Smooth muscle cell (in vitro differentiated cells): ENCODE measurements around the gene METTL21A. TPM values are rescaled to one million over a fixed set of nuclear protein-coding genes. Genes with fewer than 3 reads are reported as not detected.
"Not testable (repeated sequence)": the region's sequence is repeated elsewhere in the genome, so short reads cannot be mapped to it uniquely, and the experiment has no call there.

ENCODE experiments used
- DNase-seq: peaks from one replicate; lab custom pipeline; 2025; ENCODE audit not compliant: unreplicated experiment; lab: John Stamatoyannopoulos, UW
- H2AFZ ChIP-seq: fragments of 200-600 bp; sonication (generic); 2 replicates; pipeline ENCODE4 v1.6.0; 2016; ENCODE audit warnings: antibody characterized with exemption, low read depth, mild to moderate bottlenecking
- H3F3A ChIP-seq: fragments of 200-600 bp; sonication (generic); 2 replicates; pipeline ENCODE4 v1.6.0; 2017; ENCODE audit warnings: antibody characterized with exemption, low read depth
- H3K27ac ChIP-seq: fragments of 200-600 bp; sonication (generic); 2 replicates; pipeline ENCODE4 v1.5.1; 2016; ENCODE audit warnings: low read depth, mild to moderate bottlenecking
- H3K27me3 ChIP-seq: fragments of 200-600 bp; sonication (generic); 2 replicates; pipeline ENCODE4 v1.6.1; 2016; ENCODE audit warnings: low read depth, mild to moderate bottlenecking
- H3K36me3 ChIP-seq: fragments of 200-600 bp; sonication (generic); 2 replicates; pipeline ENCODE4 v1.5.1; 2016; ENCODE audit warnings: low read depth
- H3K4me1 ChIP-seq: fragments of 200-600 bp; sonication (generic); 2 replicates; pipeline ENCODE4 v1.5.1; 2016; ENCODE audit warnings: low read depth
- H3K4me2 ChIP-seq: fragments of 200-600 bp; sonication (generic); 2 replicates; pipeline ENCODE4 v1.6.0; 2016; ENCODE audit warnings: mild to moderate bottlenecking
- H3K4me3 ChIP-seq: fragments of 200-600 bp; sonication (generic); 2 replicates; pipeline ENCODE4 v1.5.1; 2016; ENCODE audit warnings: mild to moderate bottlenecking
- H3K79me2 ChIP-seq: fragments of 200-600 bp; sonication (generic); 2 replicates; pipeline ENCODE4 v1.6.0; 2016; ENCODE audit warnings: low read depth, mild to moderate bottlenecking
- H3K9ac ChIP-seq: fragments of 200-600 bp; sonication (generic); 2 replicates; pipeline ENCODE4 v1.6.0; 2016; ENCODE audit warnings: low read depth
- H3K9me3 ChIP-seq: fragments of 200-600 bp; sonication (generic); replicated peaks from 2 replicates; pipeline ENCODE4 v1.5.1; 2016; ENCODE audit warnings: low read depth
- H4K20me1 ChIP-seq: fragments of 200-600 bp; sonication (generic); 2 replicates; pipeline ENCODE4 v1.6.0; 2016; ENCODE audit warnings: low read depth
- CTCF ChIP-seq: fragments of 200-600 bp; sonication (generic); IDR thresholded peaks from 2 replicates; pipeline ENCODE4 v1.5.1; 2017; ENCODE audit warnings: borderline replicate concordance, mild to moderate bottlenecking, antibody characterized with exemption; ENCODE audit not compliant: insufficient read depth, poor library complexity, severe bottlenecking
- WGBS: methylation state at CpG from one replicate; pipeline ENCODE4 v1.1.7; 2016; ENCODE audit warnings: low lambda C conversion rate; 5-methylcytosine and 5-hydroxymethylcytosine counted together
- polyA plus RNA-seq: library from polyadenylated mRNA; unstranded; fragments of >200 nt; fragmentation: Nextera tagmentation; extraction: Ambion mirVana; gene quantifications from 2 replicates; pipeline ENCODE4 v1.2.1, GENCODE V29; 2016
- total RNA-seq: library from RNA; depleted of rRNA; stranded (reverse); fragments of >200 nt; gene quantifications from 2 replicates; pipeline ENCODE4 v1.2.3, GENCODE V29; 2014

Gene METTL21A
- total and polyA plus RNA-seq, 2 experiments from 2014 or later, result 13.0 to 19.6 TPM

- Histone ChIP-seq H3K79me2 (no peaks in the 10 kb centered on the region), H3K27ac (no peak overlapping the region), H3K4me1 (no peaks in the 10 kb centered on the region), H4K20me1 (no peaks in the 10 kb centered on the region), H3K9ac (no peak overlapping the region), H2AFZ (no peak overlapping the region), H3F3A (no peaks in the 10 kb centered on the region), H3K9me3 (no peaks in the 10 kb centered on the region), H3K36me3 (no peaks in the 10 kb centered on the region), H3K27me3 (no peaks in the 10 kb centered on the region), H3K4me3 (no peak overlapping the region), H3K4me2 (no peak overlapping the region)
- 86% methylated on average over 1 of the region's 1 CpG for WGBS
- no peak for DNase-seq
- TF ChIP-seq CTCF, result no peak
These were observed 15.5 kb upstream of the METTL21A start for GRCh38 chr2:207640661-207641060.

DNA sequence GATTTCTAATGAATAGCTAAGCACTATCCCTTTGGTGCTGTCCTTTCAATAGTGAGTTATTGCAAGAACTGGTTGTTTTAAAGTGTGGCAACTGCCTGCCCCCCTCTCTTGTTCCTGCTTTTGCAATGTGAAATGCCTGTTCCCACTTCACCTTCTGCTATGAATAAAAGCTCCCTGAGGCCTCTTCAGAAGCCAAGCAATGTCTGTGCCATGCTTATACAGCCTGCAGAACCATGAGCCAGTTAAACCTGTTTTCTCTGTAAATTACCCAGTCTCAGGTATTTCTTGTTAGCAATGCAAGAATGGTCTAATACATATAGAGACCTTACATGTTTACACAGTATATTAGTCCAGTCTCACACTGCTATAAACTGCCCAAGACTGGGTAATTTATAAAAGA, 15.0 kb upstream of the METTL21A start:
- H3K27me3 ChIP-seq, result no peaks in the 10 kb centered on the region
- no peaks in the 10 kb centered on the region for H3K79me2 ChIP-seq
- no peak for DNase-seq
- H3K4me3 ChIP-seq, result no peak overlapping the region
- H3K4me1 ChIP-seq, result no peaks in the 10 kb centered on the region
- no peak overlapping the region for H3K4me2 ChIP-seq
- H3F3A ChIP-seq, result no peaks in the 10 kb centered on the region
- H3K36me3 ChIP-seq, result no peaks in the 10 kb centered on the region
- H3K9ac ChIP-seq, result no peak overlapping the region
- H3K27ac ChIP-seq, result no peak overlapping the region
- no peak overlapping the region for H2AFZ ChIP-seq
- no peaks in the 10 kb centered on the region for H3K9me3 ChIP-seq
- TF ChIP-seq CTCF, result no peak
- no peaks in the 10 kb centered on the region for H4K20me1 ChIP-seq

DNA sequence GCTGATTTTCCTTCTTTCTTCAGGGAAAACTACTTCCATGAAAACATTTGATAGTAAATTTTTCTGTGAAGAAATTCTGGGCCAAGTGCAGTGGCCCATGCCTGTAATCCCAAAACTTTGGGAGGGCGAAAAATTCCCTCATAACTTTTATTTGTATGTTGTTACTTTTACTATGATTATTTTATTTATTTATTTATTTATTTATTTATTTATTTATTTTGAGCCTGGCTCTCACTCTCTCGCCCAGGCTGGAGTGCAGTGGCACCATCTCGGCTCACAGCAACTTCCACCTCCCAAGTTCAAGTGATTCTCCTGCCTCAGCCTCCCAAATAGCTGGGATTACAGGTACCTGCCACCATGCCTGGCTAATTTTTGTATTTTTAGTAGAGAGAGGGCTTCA, 14.1 kb upstream of the METTL21A start:
- not testable (repeated sequence) for H3K9ac ChIP-seq, H3K27ac ChIP-seq, H4K20me1 ChIP-seq, H3K79me2 ChIP-seq, H2AFZ ChIP-seq, H3K36me3 ChIP-seq, H3K4me2 ChIP-seq, H3K9me3 ChIP-seq, H3K27me3 ChIP-seq, H3K4me3 ChIP-seq, H3K4me1 ChIP-seq, DNase-seq, H3F3A ChIP-seq
- 93% methylated on average over 3 of the region's 3 CpGs for WGBS

DNA sequence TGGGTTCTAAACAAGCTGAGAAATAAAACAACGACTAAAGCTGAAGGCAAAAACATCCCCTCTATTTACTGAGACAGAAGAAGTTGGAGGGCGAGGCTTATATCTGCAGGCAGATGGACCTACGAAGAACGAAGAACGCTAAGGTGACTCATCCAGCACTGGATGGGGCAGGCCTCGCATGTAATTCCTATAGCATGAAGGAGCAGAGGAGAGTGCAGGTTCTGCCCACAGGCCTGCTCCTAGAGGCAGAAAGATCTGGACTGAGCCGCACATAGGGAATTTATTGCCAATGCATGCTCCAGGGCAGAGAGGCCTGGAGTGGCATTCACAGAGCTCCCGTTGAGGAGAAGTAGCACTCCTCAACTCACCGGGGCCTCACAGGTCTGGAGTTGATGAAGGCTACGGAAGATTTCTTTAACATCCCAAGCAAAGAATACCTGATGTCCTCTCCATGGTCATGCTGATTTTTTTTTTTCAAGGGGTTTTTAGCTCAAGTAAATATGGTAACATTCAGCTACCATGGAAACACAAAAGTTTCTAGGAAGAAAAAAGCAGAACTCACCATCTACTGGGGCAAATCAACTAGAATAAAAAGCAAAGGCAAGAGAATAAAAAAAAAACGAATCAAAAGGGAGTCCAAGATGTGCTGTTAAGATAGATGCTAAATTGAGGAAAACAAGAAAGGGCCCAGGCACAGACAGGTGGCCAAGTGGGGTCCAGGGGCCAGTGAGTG, 10.4 kb upstream of the METTL21A start:
- H3K4me3 ChIP-seq, result no peak overlapping the region
- no peaks in the 10 kb centered on the region for H3K36me3 ChIP-seq
- no peak overlapping the region for H3K9ac ChIP-seq
- H4K20me1 ChIP-seq, result no peaks in the 10 kb centered on the region
- no peak for DNase-seq
- no peak for TF ChIP-seq CTCF
- peak overlapping the region; percentile 17 for H3K27ac ChIP-seq
- H3K4me1 ChIP-seq, result no peaks in the 10 kb centered on the region
- peaks cover 3% of the 10 kb centered on the region for H3F3A ChIP-seq
- WGBS, result 39% methylated on average over 11 of the region's 11 CpGs
- H3K9me3 ChIP-seq, result no peaks in the 10 kb centered on the region
- no peak overlapping the region for H3K4me2 ChIP-seq
- no peaks in the 10 kb centered on the region for H3K27me3 ChIP-seq
- H3K79me2 ChIP-seq, result no peaks in the 10 kb centered on the region
- no peak overlapping the region for H2AFZ ChIP-seq
